ENCODE measurements around the gene CD81.

Gene CD81

DNA sequence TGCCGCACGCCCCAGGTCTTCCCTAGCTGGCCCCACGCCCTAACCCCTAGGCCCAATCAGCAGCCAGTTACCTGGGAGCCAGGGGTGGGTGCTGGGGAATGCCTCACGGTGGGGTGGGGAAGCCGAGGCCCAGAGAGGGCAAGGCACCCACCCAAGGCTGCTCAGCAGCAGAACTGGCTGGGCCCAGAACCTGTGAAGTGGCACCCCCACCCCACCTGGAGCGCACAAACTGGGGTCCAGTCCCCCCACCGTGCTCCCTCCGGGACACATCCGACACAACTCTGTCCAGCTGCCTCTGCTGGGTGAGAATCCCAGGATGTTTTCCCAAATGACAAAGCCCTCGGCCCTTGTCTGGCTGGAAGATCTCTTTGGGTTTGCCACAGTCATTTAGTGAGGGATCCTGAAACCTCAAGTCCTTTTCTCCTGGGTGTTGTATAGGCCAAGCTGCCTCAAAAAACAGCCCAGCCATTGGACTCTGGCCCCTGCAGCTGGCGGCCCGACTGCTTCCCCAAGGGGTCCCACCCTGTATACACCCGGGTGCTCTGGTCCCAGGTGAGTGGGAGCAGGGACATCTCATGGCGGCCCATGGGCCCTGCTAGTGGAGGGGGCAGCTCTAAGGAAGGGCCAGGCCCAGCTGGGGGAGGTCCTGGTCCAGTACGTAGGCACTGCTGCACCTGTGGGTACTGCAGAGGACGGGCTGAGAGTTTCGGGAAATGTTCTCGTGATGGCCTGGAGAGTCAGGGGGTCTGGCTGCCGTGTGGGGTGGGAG lies 44.3 kb downstream of the CD81 start:
- DNase-seq (ENCODE audit: low spot score): no peak

DNA sequence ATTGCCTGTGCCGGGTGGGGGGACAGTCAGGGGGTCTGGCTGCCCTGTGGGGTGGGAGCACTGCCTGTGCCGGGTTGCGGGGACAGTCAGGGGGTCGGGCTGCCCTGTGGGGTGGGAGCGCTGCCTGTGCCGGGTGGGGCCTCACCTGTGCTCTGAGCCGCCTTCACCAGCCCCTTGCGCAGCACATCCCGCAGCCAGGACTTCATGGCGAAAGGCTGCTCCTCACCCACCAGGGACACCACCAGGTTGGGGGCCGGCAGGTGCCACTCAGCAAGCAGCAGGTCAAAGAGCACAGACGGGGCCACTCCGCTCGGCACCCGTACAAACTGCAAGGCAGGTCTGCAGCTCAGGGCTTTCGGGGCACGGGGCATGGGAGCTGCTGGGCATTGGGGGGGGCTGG lies 44.9 kb downstream of the CD81 start:
- DNase-seq (ENCODE audit: low spot score): no peak

DNA sequence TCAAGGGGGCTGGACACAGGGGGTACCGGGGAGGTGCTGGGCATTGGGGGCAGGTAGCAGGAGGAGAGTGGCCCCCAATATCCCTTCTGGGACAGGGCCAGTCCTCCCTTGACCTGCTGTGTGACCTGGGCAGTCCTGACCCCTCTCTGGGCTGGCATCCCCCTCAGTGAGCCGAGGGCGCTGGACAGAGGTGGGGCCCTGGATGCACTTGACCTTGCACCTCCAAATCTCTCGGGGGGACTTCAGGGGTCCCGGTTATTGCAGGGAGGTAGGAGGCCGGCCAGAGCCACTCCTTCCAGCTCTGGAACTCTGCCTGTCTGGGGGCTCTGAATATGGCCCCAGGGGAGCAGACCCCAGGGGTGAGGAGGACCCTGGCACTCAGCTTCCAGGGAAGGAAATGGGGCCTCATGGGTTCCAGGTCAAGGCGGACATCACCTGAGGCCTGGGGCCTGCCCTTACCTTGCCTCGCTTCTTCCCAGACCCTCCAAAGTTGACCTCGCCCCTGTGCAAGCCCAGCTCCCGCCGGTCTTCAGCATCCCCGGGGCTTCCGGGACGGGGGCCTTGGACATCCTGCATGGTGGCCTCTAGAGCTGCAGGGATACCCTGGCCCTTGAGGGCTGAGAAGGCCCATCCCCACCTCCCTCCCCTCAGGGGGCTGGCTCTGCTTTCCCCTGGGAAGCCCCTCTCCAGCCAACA lies 45.5 kb downstream of the CD81 start:
- DNase-seq (ENCODE audit: low spot score): no peak

DNA sequence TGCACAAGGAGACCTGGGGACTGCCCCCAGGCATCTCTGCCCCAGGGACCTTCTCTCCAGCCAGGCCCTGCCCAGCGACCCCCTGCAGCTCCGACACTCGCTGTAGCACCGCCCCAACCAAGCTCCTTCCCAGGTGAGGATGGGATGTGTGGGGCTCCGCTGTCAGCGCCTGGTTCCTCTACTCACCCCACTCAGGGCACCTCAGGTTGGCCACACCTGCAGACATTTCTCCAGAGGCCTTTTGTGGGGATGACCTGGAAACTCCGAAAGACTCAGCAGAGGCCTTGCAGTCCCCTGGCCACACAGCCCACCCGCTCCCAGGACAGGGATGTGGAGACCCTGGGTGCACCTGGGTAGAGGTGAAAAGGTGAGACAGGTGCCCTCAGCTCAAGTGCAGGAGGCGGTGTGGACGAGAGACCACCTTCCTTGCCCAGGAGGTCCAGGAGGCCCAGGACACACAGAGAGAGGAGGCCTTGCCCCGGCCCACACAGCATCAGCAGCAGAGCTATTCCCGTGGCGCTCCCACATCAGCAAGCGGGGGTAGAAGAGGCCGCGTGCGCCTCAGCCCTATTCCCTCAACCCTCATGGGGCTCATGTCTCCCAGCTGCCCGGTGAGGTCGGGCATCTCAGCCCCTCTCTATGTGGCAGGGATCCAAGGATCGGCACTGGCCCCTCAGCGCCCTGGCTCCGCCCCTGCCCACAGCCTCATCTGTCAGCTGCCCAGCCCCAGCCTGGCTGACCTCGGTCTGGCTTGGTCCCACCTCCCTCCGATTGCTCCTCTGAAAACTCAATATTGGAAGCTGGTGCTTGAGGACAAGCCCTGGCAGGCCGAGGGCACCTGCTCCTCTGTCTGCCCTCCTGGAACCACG lies 46.3 kb downstream of the CD81 start:
- DNase-seq (ENCODE audit: low spot score): no peak

DNA sequence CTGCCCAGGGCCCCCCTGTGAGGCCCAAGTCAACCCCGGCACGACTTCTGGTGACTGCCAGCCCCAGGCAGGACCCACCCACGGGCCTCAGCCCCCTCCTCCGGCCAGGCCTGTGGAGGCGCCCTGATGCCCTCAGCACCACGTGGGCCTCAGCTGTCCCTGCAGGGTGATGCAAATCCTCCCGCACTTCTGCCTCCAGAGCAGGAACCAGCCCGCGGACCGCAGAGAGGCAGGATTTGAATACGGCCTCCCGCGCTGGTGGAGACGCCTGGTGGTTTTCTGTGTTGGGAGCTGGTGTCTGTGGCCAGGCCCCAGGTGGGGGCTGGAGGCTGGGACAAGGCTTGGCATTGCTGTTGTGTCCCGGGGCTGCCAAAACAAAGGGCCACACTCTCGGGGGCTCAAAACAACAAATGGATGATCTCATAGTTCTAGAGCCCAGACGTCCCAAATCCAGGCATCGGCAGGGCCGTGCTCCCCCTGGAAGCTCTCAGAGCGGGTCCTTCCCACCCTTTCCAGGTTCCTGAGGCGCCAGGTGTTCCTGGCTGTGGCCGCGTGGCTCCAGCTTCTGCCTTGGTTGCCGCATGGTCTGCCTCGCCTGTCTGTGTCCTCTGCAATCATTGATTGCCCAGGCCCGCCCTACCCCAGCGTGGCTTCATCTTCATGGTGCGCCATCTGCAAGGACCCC lies 47.8 kb downstream of the CD81 start:
- DNase-seq (ENCODE audit: low spot score): no peak

DNA sequence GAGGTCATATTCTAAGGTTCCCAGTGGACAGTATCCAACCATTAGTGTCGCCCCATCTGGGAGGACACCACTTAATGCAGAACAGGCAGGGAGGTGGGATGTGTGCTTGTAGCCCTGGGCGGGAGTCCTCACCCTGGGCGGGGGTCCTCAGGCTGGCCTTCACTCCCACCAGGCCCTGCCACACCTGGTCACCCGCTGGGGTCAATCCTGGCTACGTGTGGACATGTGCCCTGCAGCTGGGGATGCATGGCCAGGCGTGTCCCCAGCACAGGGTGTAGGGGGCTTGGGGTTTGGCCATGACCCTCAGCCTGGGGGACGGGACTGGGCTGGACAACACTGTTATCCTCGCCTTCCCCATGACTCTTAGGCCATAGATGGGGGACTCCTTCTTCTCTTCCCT lies 48.4 kb downstream of the CD81 start:
- no peak for DNase-seq (ENCODE audit: low spot score)

- no peak for DNase-seq (ENCODE audit: low spot score)
Measured at GRCh38 chr11:2426221-2426620, 49.1 kb downstream of the CD81 start.

- no peak for DNase-seq (ENCODE audit: low spot score)
Measured at GRCh38 chr11:2426826-2427521, 49.9 kb downstream of the CD81 start.

- DNase-seq (ENCODE audit: low spot score): no peak
Measured at GRCh38 chr11:2427721-2428321, 50.7 kb downstream of the CD81 start.

DNA sequence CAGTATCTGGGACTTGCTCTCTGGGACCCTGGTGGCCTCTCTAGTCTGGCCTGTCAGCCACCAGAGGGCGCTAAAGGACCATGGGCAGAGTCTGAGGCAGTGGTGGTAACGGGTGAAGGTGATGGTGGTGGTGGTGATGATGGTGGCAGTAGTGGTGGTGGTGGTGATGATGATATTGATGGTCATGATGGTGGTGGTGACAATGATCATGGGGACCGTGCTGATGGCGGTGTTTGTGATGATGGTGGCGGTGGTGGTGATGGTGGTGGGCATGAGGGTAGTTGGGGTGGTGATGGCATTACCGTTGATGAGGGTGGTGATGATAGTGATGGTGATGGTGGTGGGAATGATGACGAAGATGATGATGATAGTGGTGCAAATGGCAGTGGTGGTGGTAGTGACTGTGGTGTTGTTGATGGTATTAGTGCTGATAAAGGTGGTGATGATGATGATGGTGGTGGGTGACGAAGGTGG lies 51.2 kb downstream of the CD81 start:
- peak; percentile 80 for DNase-seq (ENCODE audit: low spot score)

- no peak for DNase-seq (ENCODE audit: low spot score)
Measured at GRCh38 chr11:2431395-2431794, 54.3 kb downstream of the CD81 start.

GRCh38 chr11:2432171-2432621 lies 55.1 kb downstream of the CD81 start:
- no peak for DNase-seq (ENCODE audit: low spot score)

- no peak for DNase-seq (ENCODE audit: low spot score)
Measured at GRCh38 chr11:2432628-2433071, 55.5 kb downstream of the CD81 start.

- no peak for DNase-seq (ENCODE audit: low spot score)
Measured at GRCh38 chr11:2433106-2433925, 56.2 kb downstream of the CD81 start.

- no peak for DNase-seq (ENCODE audit: low spot score)
Measured at GRCh38 chr11:2434008-2434407, 56.9 kb downstream of the CD81 start.

- DNase-seq (ENCODE audit: low spot score): no peak
Measured at GRCh38 chr11:2434506-2435255, 57.6 kb downstream of the CD81 start.

- no peak for DNase-seq (ENCODE audit: low spot score)
Measured at GRCh38 chr11:2435288-2436012, 58.3 kb downstream of the CD81 start.

GRCh38 chr11:2436013-2436520 lies 59.0 kb downstream of the CD81 start:
- no peak for DNase-seq (ENCODE audit: low spot score)
